Activated naive CD8-positive, alpha-beta T cell treated with anti-CD3 and anti-CD28 coated beads, Interleukin-2, amount 50 U/mL, for 16 hours (primary cell): ENCODE data around the gene NRF1.
A peak's percentile ranks its signal among the peaks of the same experiment; 100 is the strongest.

Experiments
- DNase-seq: peaks from one replicate; pipeline ENCODE4 v3.0.0-alpha.2; 2020; ENCODE audit warnings: low read depth, low spot score

NRF1 gene

DNA sequence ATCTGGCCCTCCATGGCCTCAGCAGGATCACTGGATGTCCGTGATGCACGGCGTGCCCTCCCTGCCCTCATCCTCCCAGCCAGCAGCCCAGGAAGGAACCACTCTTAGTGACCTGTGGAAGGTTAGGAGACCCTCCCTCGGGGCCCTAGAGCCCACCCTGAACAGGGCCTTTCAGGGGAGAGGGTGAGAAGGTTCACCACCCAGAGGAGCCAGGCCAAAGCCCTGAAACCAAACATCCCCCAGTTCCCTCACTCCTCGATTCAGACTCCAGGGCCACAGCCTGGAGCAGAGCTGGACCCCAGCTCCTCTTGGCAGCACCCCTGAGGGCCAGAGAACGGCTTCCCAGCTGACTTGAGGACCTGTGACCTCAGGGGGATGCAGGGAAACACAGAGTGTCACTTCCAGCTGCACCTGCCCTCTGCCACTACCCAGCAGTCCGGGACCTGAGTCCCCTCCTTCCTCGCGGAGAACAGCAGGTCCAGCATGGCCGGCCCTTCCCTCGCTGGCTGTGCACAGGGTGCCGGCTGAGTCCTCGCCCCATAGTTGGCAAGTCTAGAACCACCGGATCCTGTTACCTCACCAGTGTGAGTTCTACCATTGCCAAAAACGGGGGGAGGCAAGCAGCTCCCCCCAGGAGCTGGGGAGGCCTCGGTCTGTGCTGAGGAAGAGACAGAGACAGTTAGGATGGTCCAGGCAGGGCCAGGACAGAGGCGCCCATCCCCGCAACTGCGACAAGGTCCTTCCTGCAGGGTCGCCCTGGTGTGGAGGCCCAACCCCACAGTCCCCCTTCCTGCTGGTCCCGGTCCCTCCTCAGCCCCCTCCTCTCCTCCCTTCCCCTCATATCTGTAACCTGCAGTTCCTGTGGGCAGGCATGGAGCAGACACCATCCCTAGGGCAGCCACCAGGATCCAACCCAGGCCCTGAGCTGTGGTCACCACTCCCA, 158.6 kb downstream of the NRF1 start:
- DNase-seq: no peak

DNA sequence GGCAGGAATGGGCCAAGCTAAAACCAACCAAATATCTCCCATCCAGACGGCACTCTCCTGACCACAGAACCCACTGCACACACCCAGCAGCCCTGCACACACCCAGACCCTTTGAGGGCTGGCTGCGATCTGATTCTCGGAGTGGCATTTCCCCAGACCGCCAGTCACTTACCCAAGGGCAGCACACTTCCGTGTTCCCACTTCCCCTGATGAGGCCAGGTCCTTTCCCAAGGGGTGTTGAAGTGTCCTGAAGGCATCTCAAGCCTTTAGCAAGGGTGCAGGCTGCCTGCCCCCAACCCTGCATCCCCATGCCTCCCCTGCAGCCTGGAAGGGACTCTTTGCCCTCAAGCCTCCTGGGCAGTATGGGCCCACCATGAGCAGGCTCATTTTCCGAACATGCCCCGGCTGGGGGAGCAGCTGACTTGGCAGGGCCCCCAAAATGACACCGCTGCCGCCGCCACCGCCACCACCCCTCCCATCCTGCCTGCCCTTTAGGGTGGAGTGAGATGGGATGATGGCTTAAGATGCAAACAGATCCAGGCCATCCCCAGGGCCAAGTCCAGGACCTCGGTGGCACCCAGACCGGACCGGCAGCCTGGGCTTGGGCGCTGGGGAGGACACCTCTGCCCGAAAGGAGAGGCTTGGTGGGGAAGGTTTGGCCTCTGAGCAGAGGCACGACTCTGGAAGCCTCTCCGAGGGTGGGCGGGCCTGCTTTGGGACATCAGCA, 159.8 kb downstream of the NRF1 start:
- DNase-seq: no peak

DNA sequence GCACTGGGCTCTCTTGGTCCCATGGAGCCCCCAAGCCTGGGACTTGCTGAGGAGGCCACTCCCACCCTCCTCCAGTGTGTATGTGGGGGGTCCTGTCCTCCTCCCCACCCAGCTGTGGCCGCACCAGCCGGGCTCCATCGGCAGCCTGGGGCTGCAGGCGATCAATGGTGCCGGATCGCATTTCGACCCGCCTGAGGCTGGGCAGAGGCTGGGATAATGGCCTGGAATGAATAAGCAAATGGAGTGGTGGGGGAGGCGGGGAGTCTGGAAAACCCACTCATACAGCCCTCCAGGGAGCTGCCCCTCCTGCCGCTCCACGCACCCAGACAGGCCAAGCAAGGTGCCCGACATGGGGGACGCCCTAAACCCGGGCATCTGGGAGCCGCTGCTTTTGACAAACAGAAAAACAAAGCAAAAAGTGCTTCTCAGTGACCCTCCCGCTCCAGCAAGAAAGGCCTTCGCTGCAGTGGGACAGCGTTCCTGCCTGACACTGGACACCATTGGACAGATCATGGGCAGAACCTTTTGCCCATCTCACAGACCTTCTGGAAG, 160.5 kb downstream of the NRF1 start:
- DNase-seq: no peak

DNA sequence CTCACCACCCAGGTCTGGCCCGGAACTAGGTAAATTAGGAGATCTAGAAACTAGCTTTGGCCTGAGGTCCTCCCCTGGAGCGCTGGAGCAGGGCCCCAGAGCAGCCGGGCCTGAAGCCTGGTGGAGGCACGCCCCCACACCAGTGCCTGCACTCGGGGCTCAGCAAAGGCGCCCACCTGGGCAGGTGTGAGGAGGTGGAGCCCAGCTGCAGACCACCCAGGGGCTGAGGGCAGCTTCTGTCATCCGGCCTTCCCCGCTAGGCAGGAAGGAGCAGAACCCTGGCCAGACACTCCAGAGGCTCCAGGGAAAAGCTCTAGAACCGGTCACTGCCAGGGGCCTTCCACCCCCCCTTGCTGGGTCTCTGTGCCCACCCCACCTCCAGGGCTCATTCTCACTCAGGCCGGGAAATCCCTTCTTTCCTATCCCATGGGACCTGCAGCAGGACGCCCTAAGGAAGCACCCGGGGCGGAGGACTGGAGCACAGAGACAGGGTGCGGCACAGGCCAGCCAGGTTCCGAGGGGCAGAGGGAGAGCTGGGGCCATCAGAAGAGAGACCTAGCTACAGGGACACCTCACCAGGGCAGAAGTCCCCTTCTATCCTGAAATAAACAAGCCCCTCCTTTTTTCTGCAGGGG, 161.2 kb downstream of the NRF1 start:
- no peak for DNase-seq

DNA sequence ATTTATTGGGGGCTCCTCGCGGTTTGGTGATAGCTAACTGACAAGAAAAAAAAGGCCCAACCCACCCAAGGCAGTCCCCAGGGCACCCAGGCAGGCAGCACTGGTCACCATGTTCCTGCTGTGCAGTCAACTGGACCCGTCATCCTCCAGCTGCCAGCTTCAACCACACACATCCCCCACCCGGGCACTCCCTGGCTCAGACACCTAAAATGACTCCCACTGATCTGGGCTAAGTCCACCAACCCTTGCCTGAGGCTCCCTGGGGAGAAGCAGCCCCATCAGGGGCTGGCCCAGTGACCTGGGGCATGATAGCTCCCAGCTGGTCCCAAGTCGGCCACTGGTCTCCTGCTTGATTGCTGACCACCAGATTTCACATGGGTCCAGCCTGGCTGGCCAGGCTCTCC, 161.8 kb downstream of the NRF1 start:
- DNase-seq: no peak

DNA sequence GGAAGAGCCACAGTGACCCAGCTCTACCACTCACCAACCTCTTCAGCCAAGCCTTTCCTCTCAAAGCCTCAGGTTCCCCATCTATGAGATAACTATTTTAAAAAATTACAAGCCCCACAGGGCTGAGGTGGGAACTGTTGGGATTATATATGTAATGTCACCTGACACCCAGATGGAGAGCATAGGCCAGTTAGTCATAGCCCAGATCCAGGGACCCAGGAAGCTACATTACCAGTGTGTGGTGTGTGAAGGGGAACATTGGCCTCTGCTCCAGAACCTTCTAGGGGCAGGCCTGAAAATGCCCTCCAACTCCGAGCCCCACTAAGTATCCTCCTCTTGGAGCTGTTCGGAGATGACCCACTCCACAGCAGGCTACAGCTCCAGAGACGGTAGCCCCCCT, 162.4 kb downstream of the NRF1 start:
- DNase-seq: no peak

DNA sequence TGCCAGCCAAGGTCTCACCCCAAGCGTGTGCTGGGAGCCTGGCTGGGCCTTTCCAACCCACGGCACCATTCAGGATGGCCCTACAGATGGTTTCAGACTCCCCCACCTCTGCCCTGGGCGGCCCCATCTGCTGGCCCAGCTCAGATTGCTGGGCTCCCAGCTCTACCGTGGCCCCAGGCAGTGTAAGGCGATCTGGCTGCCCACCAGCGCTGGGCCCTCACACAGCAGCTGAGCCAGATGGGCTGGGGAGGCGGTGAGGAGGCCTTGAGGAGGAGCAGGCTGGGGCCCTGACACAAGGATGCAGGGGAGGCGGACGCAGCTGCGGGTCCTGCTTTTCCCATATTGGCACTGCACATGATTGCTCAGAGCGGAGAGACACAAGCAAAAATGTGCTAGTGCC, 162.8 kb downstream of the NRF1 start:
- no peak for DNase-seq

DNA sequence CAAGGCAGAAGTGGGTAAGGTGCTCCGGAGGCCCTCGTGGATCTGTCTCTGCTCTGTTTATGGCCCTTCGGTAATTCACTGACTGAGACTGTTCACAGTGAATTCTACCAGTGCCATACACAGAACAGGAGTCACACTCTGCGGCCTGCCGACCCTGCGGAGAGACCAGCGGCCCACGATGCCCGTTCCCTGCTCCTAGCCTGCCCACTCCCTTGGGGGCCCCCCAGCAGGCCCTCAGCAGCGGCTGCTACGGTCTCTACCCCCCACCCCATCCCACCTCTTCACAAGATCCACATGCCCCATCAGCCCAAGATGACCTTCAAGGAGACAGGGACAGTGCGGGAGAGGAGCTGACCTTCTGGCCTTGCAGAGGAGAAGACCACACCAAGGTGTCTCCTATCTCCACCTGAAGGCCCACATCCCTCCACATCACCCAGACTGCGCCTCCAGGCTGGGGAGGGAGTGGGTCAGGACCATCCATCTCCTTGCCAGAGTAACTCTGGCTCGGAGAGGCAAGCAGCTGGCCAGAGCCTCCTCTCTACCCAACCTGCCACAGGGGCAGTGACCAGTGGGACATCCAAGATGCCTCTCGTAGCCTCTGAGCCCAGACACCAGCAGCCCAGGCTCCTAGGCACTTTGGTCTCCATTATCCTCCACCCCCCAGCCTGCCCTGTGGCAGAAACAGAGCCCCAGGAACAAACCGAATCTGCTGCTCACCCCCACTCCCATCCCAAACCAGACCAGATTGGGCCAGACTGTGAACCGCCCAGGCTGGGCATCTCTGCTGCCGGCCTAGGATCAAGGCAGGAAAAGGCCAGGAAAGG, 163.6 kb downstream of the NRF1 start:
- no peak for DNase-seq

DNA sequence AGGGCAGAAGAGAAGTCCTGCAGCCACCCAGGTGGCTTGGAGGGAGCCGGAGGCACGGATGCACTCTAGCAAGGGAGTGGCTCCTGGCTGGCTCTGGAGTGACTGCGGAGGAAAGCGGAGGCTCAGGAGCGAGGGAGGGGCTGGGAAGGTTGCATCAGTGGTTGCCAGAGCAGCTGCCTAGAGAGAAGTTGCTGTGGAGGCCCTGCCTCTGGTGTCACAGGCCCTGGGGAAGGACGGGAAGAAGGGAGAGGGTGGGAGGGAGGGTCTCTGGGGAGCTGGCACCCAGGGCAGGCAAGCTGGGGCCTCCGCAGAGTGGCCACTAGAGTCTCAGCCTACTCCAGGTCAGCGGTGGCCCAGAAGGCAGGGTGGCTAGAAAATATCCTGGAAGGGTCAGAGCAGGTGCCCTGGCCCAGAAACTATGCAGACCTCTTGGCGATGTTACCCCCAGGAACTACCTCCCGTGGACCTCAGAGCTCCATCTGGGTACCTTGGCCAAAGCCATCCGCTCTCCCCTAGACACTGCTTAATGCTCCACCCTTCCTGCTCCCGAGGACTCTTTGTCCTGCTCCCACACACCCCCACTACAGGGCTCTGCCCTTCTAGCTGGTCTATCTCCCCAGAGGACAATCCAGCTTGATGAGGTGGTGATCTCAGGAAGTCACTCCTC, 164.3 kb downstream of the NRF1 start:
- DNase-seq: no peak

DNA sequence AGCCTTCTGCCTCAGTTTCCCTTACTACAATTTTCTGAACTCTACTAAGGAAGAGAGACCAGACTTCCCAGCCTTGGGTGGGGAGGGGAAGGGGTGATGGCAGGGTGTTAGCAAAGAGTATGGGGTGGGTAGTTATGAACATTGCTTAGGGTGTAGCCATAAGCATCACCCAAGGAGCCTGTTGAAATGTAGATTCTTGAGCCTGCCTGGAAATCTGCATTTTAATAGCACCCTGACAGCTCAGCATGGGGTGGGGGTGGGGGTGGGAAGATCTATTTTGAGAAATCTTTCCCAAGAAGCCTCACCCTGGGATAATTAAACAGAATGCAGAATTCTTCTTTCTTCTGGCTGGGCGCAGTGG, 164.8 kb downstream of the NRF1 start:
- no peak for DNase-seq

DNA sequence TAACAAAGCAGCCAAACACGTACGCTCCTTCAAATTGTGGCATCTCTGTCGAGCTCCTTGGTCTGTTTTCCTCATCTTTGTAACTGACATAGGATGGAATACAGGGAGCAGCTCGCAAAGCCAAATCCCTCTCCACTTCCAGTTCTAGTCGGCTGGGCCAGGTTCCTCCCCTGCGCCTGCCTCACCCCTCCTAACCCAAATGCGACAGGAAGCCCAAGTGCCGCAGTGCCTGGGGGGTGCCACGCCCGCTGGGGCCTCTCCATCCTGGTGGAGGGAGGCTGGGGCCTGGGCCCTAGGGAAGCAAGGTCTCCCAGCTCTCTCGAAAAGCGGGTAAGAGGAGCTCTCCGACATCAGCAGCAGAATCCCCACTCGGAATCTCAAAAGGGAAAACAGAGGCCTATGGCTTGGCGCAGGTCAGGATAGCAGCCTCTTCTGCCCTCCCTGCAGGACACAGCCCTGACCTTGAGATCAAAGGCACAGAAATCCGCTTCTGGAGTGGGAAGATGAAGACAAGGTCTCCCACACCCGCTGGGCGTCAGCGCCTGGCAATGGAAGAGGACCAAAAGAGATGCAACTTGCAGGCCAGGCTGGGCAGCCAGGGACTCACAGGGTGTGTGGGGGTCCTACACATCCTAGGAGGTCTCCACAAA, 165.8 kb downstream of the NRF1 start:
- no peak for DNase-seq

DNA sequence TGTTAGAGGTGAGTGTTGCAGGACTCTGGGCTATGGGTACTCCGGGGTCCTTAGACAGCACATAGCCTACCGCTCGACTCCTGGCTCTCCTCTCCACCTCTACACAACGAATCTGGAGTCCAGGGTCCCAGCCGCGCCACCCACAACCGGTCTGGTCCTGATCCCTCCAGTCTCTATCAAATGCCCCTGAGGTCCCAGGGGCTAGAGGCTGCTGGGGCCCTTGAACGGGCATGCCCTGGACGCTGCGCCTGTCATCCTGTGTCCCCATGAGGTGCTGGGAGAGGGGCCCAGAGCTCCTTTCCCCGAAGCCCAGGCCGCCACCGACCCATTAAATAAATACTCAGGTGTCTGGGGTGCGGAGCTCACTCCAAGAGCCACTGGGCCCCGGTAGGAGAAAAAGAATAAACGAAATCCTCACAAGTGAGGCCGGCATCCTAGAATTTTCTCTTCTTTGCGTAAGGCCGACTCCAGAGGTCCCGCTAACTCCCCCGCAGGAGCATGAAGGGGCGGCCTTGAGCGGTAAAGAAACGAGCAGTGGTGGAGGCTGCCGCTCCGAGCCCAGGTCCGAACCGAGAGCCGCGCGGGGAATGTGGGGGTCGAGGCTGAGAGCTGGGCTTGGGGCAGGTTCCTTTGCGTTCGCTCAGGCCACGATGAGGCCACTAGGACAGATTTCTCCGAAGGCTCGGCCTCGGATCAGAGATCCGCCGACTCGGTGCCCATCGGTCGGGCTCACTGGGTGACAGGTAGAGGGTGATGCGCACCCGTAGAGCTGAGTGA, 166.7 kb downstream of the NRF1 start:
- no peak for DNase-seq

DNA sequence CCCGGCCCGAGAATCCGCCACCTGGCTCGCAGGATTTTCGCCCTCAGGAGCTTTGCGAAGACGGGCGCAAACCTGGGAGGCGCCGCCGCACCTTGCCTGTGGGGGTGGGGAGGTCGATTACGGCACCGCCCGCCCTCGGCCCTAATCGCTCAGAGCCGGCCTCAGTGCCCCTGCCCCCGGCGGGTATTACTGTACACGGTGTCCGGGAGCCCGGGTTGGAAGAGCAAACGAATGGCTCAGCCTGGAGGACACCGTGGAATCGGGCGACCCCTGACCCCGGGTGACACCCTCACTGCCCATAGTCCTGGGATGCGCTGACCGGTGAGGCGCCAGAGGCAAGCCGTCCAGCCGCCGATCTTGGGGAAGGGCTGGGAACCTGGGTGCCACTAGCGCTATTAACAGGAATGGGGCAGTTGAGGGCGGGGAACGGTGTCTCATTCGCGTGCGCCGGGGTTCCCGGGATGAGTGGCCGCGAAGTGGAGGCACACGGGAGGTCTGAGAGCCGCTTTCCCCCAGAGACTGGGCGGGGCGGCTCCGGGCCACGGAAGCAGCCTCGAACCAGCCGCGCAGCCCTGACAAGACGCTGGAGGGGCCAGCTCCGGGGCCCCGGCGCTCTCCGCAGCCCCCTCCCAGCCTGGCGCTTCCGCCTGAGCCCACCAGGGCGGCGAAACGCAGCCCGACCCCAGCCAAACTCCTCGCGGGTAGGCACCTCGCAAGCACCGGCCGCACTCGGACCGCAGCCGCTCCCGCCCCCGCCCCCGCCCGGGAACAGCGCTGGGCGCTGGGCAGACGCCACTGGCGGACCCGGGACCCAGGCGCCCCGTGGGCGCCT, 167.5 kb downstream of the NRF1 start:
- DNase-seq: no peak

DNA sequence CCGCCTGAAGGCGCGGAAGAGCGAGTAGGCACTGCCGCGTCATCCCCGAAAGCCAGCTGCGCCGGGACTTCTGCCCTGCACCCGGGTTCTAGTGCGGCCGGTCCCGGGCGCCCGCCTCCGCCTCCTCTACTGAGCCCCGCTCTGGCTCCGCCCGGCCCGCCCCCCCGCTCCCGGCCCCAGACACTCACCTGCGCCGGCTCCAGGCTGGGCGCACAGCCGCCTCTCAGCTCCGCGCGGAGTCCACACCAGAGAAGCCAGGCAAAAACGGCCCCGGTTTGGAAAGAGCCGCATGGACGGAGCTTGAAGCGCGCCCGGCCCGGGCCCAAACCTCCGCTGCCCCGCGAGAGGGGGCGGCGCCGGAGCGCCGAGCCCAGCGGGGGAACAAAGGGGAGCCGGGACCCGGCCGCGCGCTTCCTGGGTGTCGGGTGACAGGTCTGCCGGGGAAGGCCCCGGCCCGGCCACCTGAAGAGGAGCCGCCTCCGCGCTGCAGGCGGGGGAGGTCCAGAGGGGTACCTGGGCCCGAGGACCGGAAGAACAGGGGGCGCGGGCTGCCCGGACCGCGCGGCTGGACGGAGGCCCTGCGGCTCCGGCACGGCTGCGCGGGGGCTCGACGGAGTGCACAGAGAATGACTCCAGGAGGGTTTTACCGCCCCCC, 168.2 kb downstream of the NRF1 start:
- no peak for DNase-seq

DNA sequence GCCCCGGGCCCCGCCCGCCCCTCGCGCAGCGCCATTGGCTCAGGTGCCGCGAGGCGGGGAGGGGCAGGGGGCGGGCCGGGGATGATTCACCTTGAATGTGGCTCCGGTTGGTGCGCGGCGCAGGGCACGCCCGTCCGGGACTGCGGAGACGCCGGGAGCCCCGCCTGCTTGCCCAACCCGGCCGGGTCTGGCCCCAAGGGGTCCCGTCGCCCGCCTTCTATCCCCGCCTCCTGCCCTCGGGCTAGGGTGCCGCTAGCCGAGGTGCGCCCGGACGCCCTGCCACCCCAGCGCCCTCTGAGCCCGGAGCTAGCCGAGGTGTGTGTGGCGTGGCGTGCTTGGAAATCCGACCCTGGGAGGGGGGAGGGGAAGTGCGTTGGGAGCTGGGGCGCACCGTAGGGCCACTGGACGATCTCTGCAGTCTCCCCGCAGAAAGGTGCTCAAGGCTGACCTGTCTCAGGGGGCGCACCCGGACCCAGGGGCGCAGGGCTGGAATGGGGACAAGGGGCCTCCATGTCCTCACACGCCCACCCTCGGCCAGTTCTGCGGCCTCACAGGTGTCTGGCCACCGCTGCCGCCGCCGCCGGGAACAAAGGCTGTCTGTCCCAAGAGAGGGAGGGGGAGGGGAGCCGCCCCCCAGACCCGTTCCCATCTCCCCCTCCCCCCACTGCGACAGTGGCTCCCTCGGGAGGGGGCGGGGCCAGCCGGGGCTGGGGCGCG, 168.9 kb downstream of the NRF1 start:
- peak; percentile 67 for DNase-seq

DNA sequence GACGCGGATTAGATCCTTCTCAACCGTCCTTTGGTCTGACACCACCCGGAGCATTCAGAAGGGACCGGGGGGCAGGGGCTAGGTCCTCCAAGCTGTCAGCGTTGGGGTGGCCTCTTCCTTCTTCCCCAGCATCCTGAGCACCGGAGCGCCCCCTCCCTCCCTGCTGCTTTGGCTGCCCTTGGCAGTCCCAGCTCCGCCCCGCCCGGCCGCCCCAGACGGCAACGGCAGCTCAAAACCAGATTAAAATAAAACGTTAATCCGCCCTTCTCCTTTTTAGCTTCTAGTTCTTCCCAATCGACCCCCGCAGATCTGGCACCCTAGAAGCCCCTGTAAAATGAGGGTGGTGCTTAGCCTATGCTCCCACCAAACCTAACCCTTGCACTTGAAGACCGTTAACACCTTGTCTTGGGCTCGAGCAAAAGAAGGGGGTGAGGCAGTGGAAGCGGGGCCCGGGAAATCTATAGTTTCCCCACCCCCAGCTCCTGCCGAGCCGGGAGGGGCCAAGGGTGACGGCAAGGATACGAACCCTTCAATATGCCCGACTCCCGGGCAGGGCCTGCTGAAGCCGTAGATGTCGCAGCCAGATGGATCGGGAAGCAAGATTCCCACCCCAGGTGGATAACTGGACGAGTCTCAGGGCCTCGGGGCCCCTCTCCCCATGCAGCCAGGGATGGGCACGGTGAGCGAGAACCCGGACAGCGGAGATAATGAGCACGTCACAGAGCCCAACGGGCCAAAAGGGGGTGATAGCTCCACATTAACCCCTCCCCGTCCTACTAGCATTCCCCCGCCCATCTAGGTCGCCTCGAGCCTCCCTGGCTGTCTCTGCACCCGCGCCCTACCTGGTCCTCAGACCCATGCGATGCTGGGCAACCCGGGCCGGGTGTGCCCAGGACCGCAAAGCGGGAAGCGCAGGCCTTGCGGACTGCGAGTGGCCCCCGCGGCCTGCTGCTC, 169.7 kb downstream of the NRF1 start:
- no peak for DNase-seq
